Measurements from ENCODE around the gene CFAP210.
"Not testable (repeated sequence)": the region's sequence is repeated elsewhere in the genome, so short reads cannot be mapped to it uniquely, and the experiment has no call there.

The CFAP210 gene

DNA sequence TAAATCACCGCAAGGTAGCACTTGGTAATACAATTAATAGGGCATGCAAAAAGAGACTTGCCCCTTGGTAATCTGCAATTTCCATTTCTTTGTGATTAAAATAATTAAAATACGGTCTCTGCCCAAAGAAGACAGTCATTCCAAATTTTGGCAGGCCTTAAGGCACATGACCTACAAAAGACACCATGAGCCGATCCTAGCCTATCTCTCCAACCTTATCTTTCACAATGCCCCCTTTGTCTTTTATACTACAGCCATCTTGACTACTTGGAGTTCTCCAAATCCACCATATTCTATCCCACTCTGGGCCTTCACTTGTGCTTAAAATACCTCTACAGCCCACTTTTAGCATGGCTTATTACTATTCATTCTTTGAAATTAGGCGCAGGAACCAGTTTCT lies 23.3 kb downstream of the CFAP210 start:
- no peak for DNase-seq

GRCh38 chr2:169670215-169670651 lies 24.0 kb downstream of the CFAP210 start:
- DNase-seq = no peak

DNA sequence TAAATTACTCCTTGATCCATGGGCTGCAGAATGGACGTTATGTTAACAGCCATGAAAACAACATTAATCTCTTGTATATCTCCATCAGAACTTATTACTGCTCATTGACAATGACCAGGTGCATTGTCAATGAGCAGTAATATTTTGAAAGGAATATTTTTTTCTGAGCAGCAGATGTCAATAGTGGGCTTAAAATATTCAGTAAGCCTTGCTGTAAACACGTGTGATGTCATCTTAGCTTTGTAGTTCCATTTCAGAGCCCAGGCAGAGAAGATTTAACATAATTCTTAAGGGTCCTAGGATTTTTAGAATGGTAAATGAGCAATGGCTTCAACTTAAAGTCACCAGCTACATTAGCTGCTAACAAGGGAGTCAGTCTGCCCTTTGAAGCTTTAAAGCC lies 26.6 kb downstream of the CFAP210 start:
- DNase-seq = no peak

GRCh38 chr2:169664978-169665930 lies 29.0 kb downstream of the CFAP210 start:
- no peak for DNase-seq

- no peak for DNase-seq
Measured at GRCh38 chr2:169664600-169664977, 29.6 kb downstream of the CFAP210 start.

DNA sequence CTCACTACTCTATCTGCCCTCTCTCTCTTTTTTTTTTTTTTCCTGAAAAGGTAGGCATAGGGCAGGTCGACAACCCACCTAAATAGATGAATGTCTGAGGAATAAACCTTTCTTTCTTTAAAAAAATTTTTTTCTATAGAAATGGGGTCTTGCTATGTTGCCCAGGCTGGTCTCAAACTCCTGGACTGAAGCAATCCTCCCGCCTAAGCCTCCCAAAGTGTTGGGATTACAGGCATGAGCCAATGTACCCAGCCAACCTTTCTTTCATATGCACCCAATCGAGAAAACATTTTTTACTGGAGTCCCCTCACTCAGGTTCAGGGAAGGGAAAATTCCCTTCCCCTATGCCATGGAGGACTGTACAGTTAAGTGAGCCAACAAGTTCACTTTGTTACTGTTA lies 31.0 kb downstream of the CFAP210 start:
- DNase-seq = no peak

- DNase-seq = no peak
Measured at GRCh38 chr2:169662744-169663143, 31.5 kb downstream of the CFAP210 start.

- DNase-seq = no peak
Measured at GRCh38 chr2:169661265-169661664, 32.9 kb downstream of the CFAP210 start.

DNA sequence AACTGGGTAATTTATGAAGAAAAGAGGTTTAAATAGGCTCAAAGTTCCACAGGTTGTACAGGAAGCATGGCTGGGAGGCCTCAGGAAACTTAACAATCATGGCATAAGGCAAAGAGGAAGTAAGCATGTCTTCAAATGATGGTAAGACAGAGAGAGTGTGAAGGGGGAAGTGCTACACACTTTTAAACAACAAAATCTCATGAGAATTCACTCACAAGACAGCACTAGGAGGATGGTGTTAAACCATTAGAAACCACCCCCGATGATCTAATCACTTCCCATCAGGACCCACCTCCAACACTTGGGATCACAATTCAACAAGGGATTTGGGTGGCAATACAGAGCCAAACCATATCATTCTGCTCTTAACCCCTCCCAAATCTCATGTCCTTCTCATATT lies 34.9 kb downstream of the CFAP210 start:
- DNase-seq = no peak

DNA sequence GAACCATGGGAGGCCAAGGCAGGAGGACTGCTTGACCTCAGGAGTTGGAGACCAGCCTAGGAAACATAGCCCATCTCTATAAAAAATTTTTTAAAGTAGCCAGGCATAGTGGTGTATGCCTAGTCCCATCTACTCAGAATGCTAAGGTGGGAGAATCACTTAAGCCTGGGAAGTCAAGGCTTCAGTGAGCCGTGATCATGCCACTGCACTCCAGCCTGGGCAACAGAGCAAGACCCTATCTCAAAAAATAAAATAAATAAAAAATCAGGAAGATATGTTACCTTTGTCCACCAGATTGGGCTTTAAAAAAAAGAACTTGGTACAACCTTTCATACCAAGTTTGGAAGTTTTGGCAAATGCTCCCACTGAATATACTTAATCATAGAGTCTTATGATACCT lies 35.3 kb downstream of the CFAP210 start:
- DNase-seq = no peak

DNA sequence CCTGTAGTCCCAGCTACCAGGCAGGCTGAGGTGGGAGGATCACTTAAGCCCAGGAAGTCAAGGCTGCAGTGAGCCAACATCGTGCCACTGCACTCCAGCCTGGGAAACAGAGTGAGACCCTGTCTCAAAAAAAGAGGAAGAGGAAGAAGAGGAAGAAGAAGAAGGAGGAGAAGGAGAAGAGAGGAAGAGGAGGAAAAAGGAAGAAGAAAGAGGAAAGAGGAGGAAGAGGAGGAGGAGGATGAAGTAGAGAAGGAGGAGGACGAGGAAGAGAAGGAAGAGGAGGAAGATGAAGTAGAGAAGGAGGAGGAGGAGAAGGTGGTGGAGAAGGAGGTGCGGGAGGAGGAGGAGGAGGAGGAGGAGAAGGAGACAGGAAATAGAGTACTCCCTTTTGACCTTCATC lies 38.0 kb downstream of the CFAP210 start:
- no peak for DNase-seq

- DNase-seq = no peak
Measured at GRCh38 chr2:169653636-169654035, 40.6 kb downstream of the CFAP210 start.

DNA sequence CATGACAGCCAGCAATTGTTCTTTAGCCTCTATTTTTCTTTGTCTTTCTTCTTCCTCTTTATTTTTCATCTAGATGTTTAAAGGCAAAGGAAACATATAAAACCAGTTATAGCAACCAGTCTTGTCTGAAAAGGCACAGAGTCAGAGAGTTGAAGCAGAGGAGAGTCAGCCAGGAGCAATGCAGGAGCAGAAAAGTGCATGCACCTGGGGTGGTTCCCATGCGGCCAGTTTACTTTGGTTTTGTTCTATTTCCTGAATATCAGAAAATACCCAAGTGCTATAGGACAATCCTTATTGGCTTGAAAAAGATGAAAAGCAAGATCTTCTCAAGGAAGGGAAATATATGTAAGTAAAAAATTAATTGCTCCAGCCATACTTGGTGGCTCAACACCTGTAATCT lies 44.9 kb downstream of the CFAP210 start:
- no peak for DNase-seq

DNA sequence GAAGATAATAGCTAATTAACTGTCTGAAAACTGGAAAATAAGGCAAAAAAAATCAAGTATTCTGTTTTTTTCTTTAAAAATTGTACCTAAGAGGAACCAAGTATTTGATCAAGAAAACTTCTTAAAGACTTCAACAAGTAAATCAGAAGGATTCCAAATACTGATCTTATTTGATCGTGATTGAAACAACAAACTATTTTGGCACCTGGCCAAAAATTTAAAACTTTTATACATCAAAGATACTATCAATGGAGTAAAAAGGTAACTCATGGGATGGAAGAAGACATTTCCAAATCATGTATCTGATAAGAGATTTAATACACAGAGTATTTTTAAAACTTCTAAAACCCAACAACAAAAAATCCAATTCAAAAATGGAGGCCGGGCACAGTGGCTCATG lies 46.7 kb downstream of the CFAP210 start:
- DNase-seq = no peak

GRCh38 chr2:169644173-169644572 lies 50.0 kb downstream of the CFAP210 start:
- no peak for DNase-seq

DNA sequence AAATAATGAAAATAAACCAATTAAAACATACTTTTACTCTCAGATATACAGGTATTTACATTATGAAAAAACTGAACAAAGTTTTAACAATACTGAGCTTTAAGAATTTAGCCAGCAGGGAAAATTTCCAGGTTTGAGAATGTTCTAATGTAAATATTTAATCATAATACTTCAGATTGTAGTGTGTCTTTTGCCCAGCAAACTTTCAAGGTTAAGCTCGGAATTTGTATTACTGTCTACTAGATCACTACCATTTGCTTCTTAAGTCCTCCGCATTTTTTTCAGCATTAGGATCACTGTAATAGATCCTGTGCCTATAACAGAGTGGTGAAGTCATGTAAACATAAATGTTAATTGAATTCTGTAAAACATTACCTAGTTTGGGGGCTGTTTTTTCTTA lies 52.7 kb downstream of the CFAP210 start:
- no peak for DNase-seq

DNA sequence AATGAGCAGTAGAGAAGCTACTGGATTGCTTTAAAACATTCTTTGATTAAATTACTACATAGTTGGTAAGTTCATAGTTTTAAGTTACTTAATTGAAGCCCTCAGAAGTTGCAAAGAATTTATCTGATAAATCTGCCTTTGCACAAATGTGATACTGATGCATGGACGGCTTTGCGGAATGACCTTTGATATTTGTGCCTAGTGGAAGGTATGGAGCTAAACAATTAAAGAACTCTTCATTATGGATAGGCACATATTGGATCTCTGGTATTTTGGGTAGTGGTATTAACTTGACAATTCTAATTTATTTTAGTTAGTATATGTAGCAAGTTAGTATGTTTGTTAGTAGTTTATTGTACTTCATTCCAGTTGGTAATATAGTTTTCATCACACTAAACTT lies 54.1 kb downstream of the CFAP210 start:
- no peak for DNase-seq

- DNase-seq = no peak
Measured at GRCh38 chr2:169637620-169638019, 56.6 kb downstream of the CFAP210 start.

DNA sequence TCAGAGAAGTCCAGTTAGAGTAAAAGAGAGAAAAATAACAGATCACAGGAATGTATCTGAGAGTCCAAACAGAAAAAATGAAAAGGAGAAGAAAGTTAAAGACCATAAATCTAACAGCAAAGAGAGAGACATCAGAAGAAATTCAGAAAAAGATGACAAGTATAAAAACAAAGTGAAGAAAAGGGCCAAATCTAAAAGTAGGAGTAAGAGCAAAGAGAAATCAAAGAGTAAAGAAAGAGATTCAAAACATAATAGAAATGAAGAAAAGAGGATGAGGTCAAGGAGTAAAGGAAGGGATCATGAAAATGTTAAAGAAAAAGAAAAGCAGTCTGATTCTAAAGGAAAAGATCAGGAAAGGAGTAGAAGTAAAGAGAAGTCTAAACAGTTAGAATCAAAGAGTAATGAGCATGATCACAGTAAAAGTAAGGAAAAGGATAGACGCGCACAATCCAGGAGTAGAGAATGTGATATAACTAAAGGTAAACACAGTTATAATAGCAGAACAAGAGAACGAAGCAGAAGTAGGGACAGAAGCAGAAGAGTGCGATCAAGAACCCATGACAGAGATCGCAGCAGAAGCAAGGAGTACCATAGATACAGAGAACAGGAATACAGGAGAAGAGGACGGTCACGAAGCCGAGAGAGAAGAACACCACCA lies 57.6 kb downstream of the CFAP210 start:
- no peak for DNase-seq

DNA sequence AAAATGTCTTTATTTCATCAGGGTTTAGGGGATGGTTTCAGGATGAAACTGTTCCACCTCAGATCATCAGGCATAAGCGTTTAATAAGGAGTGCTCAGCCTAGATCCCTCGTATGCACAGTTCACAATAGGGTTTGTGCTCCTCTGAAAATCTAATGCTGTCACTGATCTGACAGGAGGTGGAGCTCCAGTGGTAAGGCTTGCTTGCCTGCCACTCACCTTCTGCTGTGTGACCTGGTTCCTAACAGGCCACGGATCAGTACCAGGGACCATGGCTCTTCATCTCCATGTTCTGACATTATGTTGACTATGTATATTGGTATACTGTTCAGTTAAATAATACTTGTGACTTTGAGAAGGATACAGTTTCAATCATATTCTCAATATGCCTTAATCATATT lies 68.4 kb downstream of the CFAP210 start:
- DNase-seq = no peak

GRCh38 chr2:169623235-169623634 lies 71.0 kb downstream of the CFAP210 start:
- no peak for DNase-seq

GRCh38 chr2:169620509-169620908 lies 73.7 kb downstream of the CFAP210 start:
- no peak for DNase-seq

DNA sequence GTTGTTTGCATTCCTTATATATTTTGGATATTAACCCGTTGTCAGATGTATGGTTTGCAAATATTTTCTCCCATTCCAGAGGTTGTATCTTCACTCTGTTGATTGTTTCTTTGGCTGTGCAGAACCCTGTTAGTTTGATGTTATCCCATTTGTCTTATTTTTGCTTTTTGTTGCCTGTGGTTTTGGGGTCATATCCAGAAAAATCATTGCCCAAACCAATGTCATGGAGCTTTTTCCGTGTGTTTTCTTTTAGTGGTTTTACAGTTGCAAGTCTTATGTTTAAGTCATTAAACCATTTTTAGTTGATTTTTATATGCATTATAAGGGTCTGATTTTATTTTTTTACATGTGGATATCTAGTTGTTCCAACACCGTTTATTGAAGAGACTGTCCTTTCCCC lies 74.3 kb downstream of the CFAP210 start:
- no peak for DNase-seq

DNA sequence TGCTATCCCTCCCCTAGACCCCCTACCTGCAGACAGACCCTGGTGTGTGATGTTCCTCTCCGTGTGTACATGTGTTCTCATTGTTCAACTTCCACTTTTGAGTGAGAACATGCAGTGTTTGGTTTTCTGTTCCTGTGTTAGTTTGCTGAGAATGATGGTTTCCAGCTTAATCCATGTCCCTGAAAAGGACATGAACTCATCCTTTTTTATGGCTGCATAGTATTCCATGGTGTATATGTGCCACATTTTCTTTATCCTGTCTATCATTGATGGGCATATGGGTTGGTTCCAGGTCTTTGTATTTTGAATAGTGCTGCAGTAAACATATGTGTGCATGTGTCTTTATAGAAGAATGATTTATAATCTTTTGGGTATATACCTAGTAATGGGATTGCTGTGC lies 78.2 kb downstream of the CFAP210 start:
- DNase-seq = not testable (repeated sequence)

Data from GOT3 (cell line).